Neural progenitor cell (in vitro differentiated cells): ENCODE measurements around the gene XPR1. TPM values are rescaled to one million over a fixed set of nuclear protein-coding genes. Genes with fewer than 3 reads are reported as not detected.
A peak's percentile ranks its signal among the peaks of the same experiment; 100 is the strongest.

Experiments
- DNase-seq: peaks from one replicate; pipeline ENCODE4 v3.0.0-alpha.2; 2016; ENCODE audit warnings: low spot score
- H2AFZ ChIP-seq: fragments of 200-600 bp; sonication (generic); replicated peaks from 2 replicates; pipeline ENCODE4 v1.6.1; 2016; ENCODE audit warnings: antibody characterized with exemption
- H3F3A ChIP-seq: fragments of 200-600 bp; sonication (generic); 2 replicates; pipeline ENCODE4 v1.6.1; 2016; ENCODE audit warnings: antibody characterized with exemption, low read depth
- H3K27ac ChIP-seq: fragments of 200-600 bp; sonication (generic); 2 replicates; pipeline ENCODE4 v1.5.1; 2016; ENCODE audit warnings: mild to moderate bottlenecking
- H3K27me3 ChIP-seq: fragments of 200-600 bp; sonication (generic); 2 replicates; pipeline ENCODE4 v1.6.1; 2016; ENCODE audit warnings: mild to moderate bottlenecking, moderate library complexity
- H3K36me3 ChIP-seq: fragments of 200-600 bp; sonication (generic); 2 replicates; pipeline ENCODE4 v1.5.1; 2016
- H3K4me1 ChIP-seq: fragments of 200-600 bp; sonication (generic); 2 replicates; pipeline ENCODE4 v1.6.1; 2016; ENCODE audit warnings: mixed run types
- H3K4me2 ChIP-seq: fragments of 200-600 bp; sonication (generic); 2 replicates; pipeline ENCODE4 v1.6.1; 2016
- H3K4me3 ChIP-seq: fragments of 200-600 bp; sonication (generic); 2 replicates; pipeline ENCODE4 v1.5.1; 2016
- H3K79me2 ChIP-seq: fragments of 200-600 bp; sonication (generic); 2 replicates; pipeline ENCODE4 v1.6.1; 2016; ENCODE audit warnings: low read depth
- H3K9ac ChIP-seq: fragments of 200-600 bp; sonication (generic); 2 replicates; pipeline ENCODE4 v1.6.1; 2016
- H3K9me3 ChIP-seq: fragments of 200-600 bp; sonication (generic); 2 replicates; pipeline ENCODE4 v1.5.1; 2016; ENCODE audit warnings: low read depth
- H4K20me1 ChIP-seq: fragments of 200-600 bp; sonication (generic); 2 replicates; pipeline ENCODE4 v1.6.1; 2016; ENCODE audit warnings: low read depth
- H3K27ac Mint-ChIP-seq: 3 replicates; pipeline ENCODE4 v1.8.0; 2021; ENCODE audit warnings: mixed read lengths
- H3K27me3 Mint-ChIP-seq: 2 replicates; pipeline ENCODE4 v1.8.0; 2022; ENCODE audit warnings: low read depth, mild to moderate bottlenecking, inconsistent platforms, moderate library complexity, mixed read lengths; ENCODE audit not compliant: insufficient read depth
- H3K36me3 Mint-ChIP-seq: 3 replicates; pipeline ENCODE4 v1.8.0; 2021; ENCODE audit warnings: mixed read lengths
- H3K4me1 Mint-ChIP-seq: 3 replicates; pipeline ENCODE4 v1.8.0; 2021; ENCODE audit warnings: mixed read lengths
- H3K4me3 Mint-ChIP-seq: 3 replicates; pipeline ENCODE4 v1.8.0; 2021; ENCODE audit warnings: mild to moderate bottlenecking, moderate library complexity, mixed read lengths
- H3K9me3 Mint-ChIP-seq: 3 replicates; pipeline ENCODE4 v1.8.0; 2020; ENCODE audit warnings: mixed read lengths
- CTCF ChIP-seq: fragments of 200-600 bp; sonication (generic); IDR thresholded peaks from 2 replicates; pipeline ENCODE4 v1.5.1; 2017; ENCODE audit warnings: antibody characterized with exemption, mild to moderate bottlenecking
- EZH2 ChIP-seq: fragments of 200-600 bp; sonication (generic); IDR thresholded peaks from 2 replicates; pipeline ENCODE4 v1.6.1; 2017; ENCODE audit warnings: antibody characterized with exemption, mild to moderate bottlenecking, moderate library complexity
- EZH2phosphoT487 ChIP-seq: fragments of 200-600 bp; sonication (generic); IDR thresholded peaks from 2 replicates; pipeline ENCODE4 v1.6.1; 2017; ENCODE audit warnings: antibody characterized with exemption
- total RNA-seq: library from RNA; depleted of rRNA; stranded (reverse); fragments of >200 nt; gene quantifications from 2 replicates; pipeline ENCODE4 v1.2.3, GENCODE V29; 2015; ENCODE audit warnings: low replicate concordance

The XPR1 gene
- total RNA-seq, 1 donor from 2014 or later, result 75.0 TPM

- DNase-seq, result peak; percentile 68
- TF ChIP-seq EZH2phosphoT487 (no peak), CTCF (no peak), EZH2 (no peak)
Measured at GRCh38 chr1:180837020-180837419, 205.2 kb downstream of the XPR1 start.

GRCh38 chr1:180838535-180838934 is 206.7 kb downstream of the XPR1 start:
- Histone ChIP-seq H3K9me3 (peaks cover 2% of the 10 kb centered on the region), H2AFZ (no peak overlapping the region), H3K4me2 (no peak overlapping the region), H3F3A (peaks cover 34% of the 10 kb centered on the region), H3K4me3 (no peak overlapping the region), H3K36me3 (peaks cover 2% of the 10 kb centered on the region), H3K4me1 (peaks cover 60% of the 10 kb centered on the region), H3K27me3 (no peaks in the 10 kb centered on the region), H3K27ac (no peak overlapping the region), H4K20me1 (no peaks in the 10 kb centered on the region), H3K9ac (no peak overlapping the region), H3K79me2 (no peaks in the 10 kb centered on the region)
- Mint-ChIP-seq H3K9me3 (peaks cover 11% of the 10 kb centered on the region), H3K36me3 (peaks cover 24% of the 10 kb centered on the region), H3K27me3 (peaks cover 2% of the 10 kb centered on the region), H3K27ac (peak overlapping the region; percentile 76), H3K4me1 (peaks cover 64% of the 10 kb centered on the region), H3K4me3 (no peak overlapping the region)
- DNase-seq, result no peak
- TF ChIP-seq EZH2, result no peak
- no peak for TF ChIP-seq EZH2phosphoT487
- no peak for TF ChIP-seq CTCF

More at GRCh38 chr1:180837020-180837419, 205.2 kb downstream of the XPR1 start:
- H2AFZ ChIP-seq, result no peak overlapping the region
- H3K36me3 ChIP-seq, result peaks cover 4% of the 10 kb centered on the region
- Mint-ChIP-seq H3K27ac (peak overlapping the region; percentile 97), H3K36me3 (peaks cover 37% of the 10 kb centered on the region), H3K4me3 (peak overlapping the region; percentile 69), H3K9me3 (peaks cover 25% of the 10 kb centered on the region), H3K27me3 (peaks cover 2% of the 10 kb centered on the region), H3K4me1 (peaks cover 54% of the 10 kb centered on the region)
- H3F3A ChIP-seq, result peaks cover 22% of the 10 kb centered on the region
- peak overlapping the region; percentile 59 for H3K4me2 ChIP-seq
- H3K27ac ChIP-seq, result peak overlapping the region; percentile 7
- no peaks in the 10 kb centered on the region for H3K79me2 ChIP-seq
- no peaks in the 10 kb centered on the region for H3K27me3 ChIP-seq
- peaks cover 44% of the 10 kb centered on the region for H3K4me1 ChIP-seq
- H4K20me1 ChIP-seq, result no peaks in the 10 kb centered on the region
- peaks cover 5% of the 10 kb centered on the region for H3K9me3 ChIP-seq
- no peak overlapping the region for H3K9ac ChIP-seq
- H3K4me3 ChIP-seq, result peak overlapping the region; percentile 12

- H3K27me3 Mint-ChIP-seq, result peaks cover 2% of the 10 kb centered on the region
- H3K4me3 Mint-ChIP-seq, result no peak overlapping the region
- Histone ChIP-seq H3K79me2 (no peaks in the 10 kb centered on the region), H3K27me3 (no peaks in the 10 kb centered on the region), H3K9me3 (no peaks in the 10 kb centered on the region), H3K4me2 (no peak overlapping the region), H3K4me1 (peaks cover 61% of the 10 kb centered on the region), H3K4me3 (no peak overlapping the region), H4K20me1 (no peaks in the 10 kb centered on the region), H3K9ac (no peak overlapping the region), H2AFZ (no peak overlapping the region), H3F3A (peaks cover 34% of the 10 kb centered on the region), H3K36me3 (no peaks in the 10 kb centered on the region), H3K27ac (no peak overlapping the region)
- peaks cover 8% of the 10 kb centered on the region for H3K9me3 Mint-ChIP-seq
- DNase-seq, result no peak
- TF ChIP-seq CTCF, result no peak
- no peak for TF ChIP-seq EZH2
- no peak for TF ChIP-seq EZH2phosphoT487
- peaks cover 67% of the 10 kb centered on the region for H3K4me1 Mint-ChIP-seq
- peak overlapping the region; percentile 48 for H3K27ac Mint-ChIP-seq
- peaks cover 18% of the 10 kb centered on the region for H3K36me3 Mint-ChIP-seq
Measured at GRCh38 chr1:180839547-180839946, 207.7 kb downstream of the XPR1 start.
